Measurements from ENCODE around the gene UBXN7. TPM values are rescaled to one million over a fixed set of nuclear protein-coding genes. Genes with fewer than 3 reads are reported as not detected.

UBXN7 gene
- total and polyA plus RNA-seq, 9 of the 15 experiments (the other 6 are each of a cell fraction or from before 2014, with no cell fraction given), result 3.5 to 44.6 (median 13.4) TPM

DNA sequence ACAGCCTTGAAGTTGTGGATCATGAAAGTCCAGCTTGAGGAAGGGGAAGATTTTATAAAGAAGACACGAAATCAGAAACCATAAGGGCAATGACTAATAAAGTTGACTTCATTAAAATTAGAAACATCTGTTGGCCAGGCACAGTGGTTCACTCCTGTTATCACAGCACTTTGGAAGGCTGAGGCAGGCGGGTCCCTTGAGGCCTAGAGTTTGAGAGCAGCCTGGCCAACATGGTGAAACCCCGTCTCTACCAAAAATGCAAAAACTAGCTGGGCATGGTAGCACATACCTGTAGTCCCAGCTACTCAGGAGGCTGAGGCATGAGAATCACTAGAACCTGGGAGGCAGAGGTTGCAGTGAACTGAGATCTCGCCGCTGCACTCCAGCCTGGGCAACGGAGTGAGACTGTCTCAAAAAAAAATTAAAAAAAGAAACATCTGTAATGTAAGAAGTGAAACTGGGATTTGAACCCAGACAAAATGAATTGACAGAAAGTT is 7.9 kb upstream of the UBXN7 start:
- H3K27ac ChIP-seq (ENCODE audit: extremely low read depth, low read depth, low read length), result no peak overlapping the region
- no peaks in the 10 kb centered on the region for H3K9me3 ChIP-seq (replicated peaks; ENCODE audit: control insufficient read depth, insufficient read depth, low read depth, low read length)
- 61% methylated on average over 6 of the region's 6 CpGs for WGBS (ENCODE audit: insufficient coverage, low coverage, missing lambda C conversion rate)
- H3K9me1 ChIP-seq (ENCODE audit: control insufficient read depth, insufficient read depth, low read length), result no peaks in the 10 kb centered on the region
- H3K4me1 ChIP-seq (replicated peaks in 1 of 2; ENCODE audit: control insufficient read depth in 2 of 2, insufficient read depth in 2 of 2, low read length in 2 of 2), result peaks cover 0 to 5% of the 10 kb centered on the region in 2 experiments; a peak in 3 of 5 replicates
- CTCF ChIA-PET (ENCODE audit: low intra/inter-chr PET ratio), result no interaction called here
- H3K79me2 ChIP-seq (ENCODE audit: control insufficient read depth, insufficient read depth, low read length), result no peaks in the 10 kb centered on the region
- POLR2A ChIA-PET, result interaction anchor here (0.7 to 1.2 kb wide), 2 partner anchors 14 to 25 kb away, joined by 3 read pairs; no protein-coding TSS in a partner anchor
- H3K9ac ChIP-seq (ENCODE audit: insufficient read depth in 1 of 2, low read depth in 2 of 2, low read length in 2 of 2), result no peak overlapping the region
- in situ Hi-C loops (cut with MboI), result no loop called here
- H4K20me1 ChIP-seq (replicated peaks; ENCODE audit: control insufficient read depth, insufficient read depth, low read length), result no peaks in the 10 kb centered on the region
- DNase-seq (ENCODE audit: extremely low read depth in 1 of 4, low spot score in 3 of 4), result no peak
- no peak for ATAC-seq
- H3K27me3 ChIP-seq (ENCODE audit: control insufficient read depth in 2 of 2, insufficient read depth in 2 of 2, low read length in 2 of 2), result no peaks in the 10 kb centered on the region
- no peak overlapping the region for H2AFZ ChIP-seq (ENCODE audit: low read depth, low read length)
- no peak overlapping the region for H3K4me3 ChIP-seq
- H3K36me3 ChIP-seq (ENCODE audit: control insufficient read depth, insufficient read depth, low read length), result no peaks in the 10 kb centered on the region
- no peak for FAIRE-seq
- no peak for TF ChIP-seq SAP30 (IDR thresholded peaks at IDR 0.05; ENCODE audit: borderline replicate concordance, insufficient read depth, low read depth, low read length, poor library complexity, severe bottlenecking)
- no peak for TF ChIP-seq CCAR2 (IDR thresholded peaks at IDR 0.05; ENCODE audit: low read depth, low read length)
- BruUV-seq (replicated peaks), result no TSS peak
- intact Hi-C loops (cut with micrococcal nuclease), result no loop called here
- no peak overlapping the region for H3K4me2 ChIP-seq (ENCODE audit: insufficient read depth, low read length)

Measured in K562 (cell line).